GM12872 (cell line): ENCODE data around the gene CEP76.

Source experiments
- CTCF ChIP-seq: IDR thresholded peaks from 3 replicates; pipeline ENCODE4 v1.5.1; 2011; ENCODE audit warnings: low read depth, mild to moderate bottlenecking, low read length, moderate library complexity; ENCODE audit not compliant: insufficient read depth

Gene CEP76

GRCh38 chr18:12638644-12639124 lies 63.8 kb downstream of the CEP76 start:
- no peak for TF ChIP-seq CTCF

- no peak for TF ChIP-seq CTCF
Observed at GRCh38 chr18:12637901-12638643, 64.5 kb downstream of the CEP76 start.

- TF ChIP-seq CTCF: no peak
Observed at GRCh38 chr18:12637393-12637792, 65.1 kb downstream of the CEP76 start.

- TF ChIP-seq CTCF: no peak
Observed at GRCh38 chr18:12631831-12632477, 70.6 kb downstream of the CEP76 start.

GRCh38 chr18:12630136-12630535 lies 72.4 kb downstream of the CEP76 start:
- TF ChIP-seq CTCF: no peak

- TF ChIP-seq CTCF: no peak
Observed at GRCh38 chr18:12628706-12629702, 73.5 kb downstream of the CEP76 start.

GRCh38 chr18:12625241-12625640 lies 77.3 kb downstream of the CEP76 start:
- TF ChIP-seq CTCF: no peak
